HG02798 (cell line): ENCODE results near the gene MAPKAP1.
A peak's percentile ranks its signal among the peaks of the same experiment; 100 is the strongest.

Experiments
- ATAC-seq: cut with Tn5 transposase; IDR thresholded peaks from one replicate; pipeline ENCODE4 v1.9.1; 2021; ENCODE audit warnings: mild to moderate bottlenecking; ENCODE audit not compliant: unreplicated experiment, poor library complexity

MAPKAP1 gene

GRCh38 chr9:125545845-125546244, 161.2 kb downstream of the MAPKAP1 start:
- no peak for ATAC-seq

GRCh38 chr9:125544988-125545651, 161.9 kb downstream of the MAPKAP1 start:
- ATAC-seq = no peak

GRCh38 chr9:125544484-125544883, 162.5 kb downstream of the MAPKAP1 start:
- no peak for ATAC-seq

GRCh38 chr9:125541840-125542243, 165.2 kb downstream of the MAPKAP1 start:
- ATAC-seq = no peak

GRCh38 chr9:125540497-125540896, 166.5 kb downstream of the MAPKAP1 start:
- ATAC-seq = no peak

GRCh38 chr9:125538092-125538473, 168.9 kb downstream of the MAPKAP1 start:
- no peak for ATAC-seq

GRCh38 chr9:125537442-125538091, 169.4 kb downstream of the MAPKAP1 start:
- no peak for ATAC-seq

- no peak for ATAC-seq
These were observed 170.2 kb downstream of the MAPKAP1 start for GRCh38 chr9:125536776-125537175.

GRCh38 chr9:125536167-125536772, 170.7 kb downstream of the MAPKAP1 start:
- no peak for ATAC-seq

GRCh38 chr9:125534971-125535701, 171.9 kb downstream of the MAPKAP1 start:
- no peak for ATAC-seq

- ATAC-seq = no peak
These were observed 174.0 kb downstream of the MAPKAP1 start for GRCh38 chr9:125532812-125533594.

GRCh38 chr9:125532412-125532811, 174.6 kb downstream of the MAPKAP1 start:
- no peak for ATAC-seq

GRCh38 chr9:125529589-125530515, 177.2 kb downstream of the MAPKAP1 start:
- ATAC-seq = peak; percentile 55

GRCh38 chr9:125529107-125529506, 177.9 kb downstream of the MAPKAP1 start:
- ATAC-seq = no peak

- no peak for ATAC-seq
These were observed 179.5 kb downstream of the MAPKAP1 start for GRCh38 chr9:125527471-125528002.

- no peak for ATAC-seq
These were observed 180.9 kb downstream of the MAPKAP1 start for GRCh38 chr9:125525921-125526631.

- no peak for ATAC-seq
These were observed 182.2 kb downstream of the MAPKAP1 start for GRCh38 chr9:125524583-125525355.

GRCh38 chr9:125523681-125524080, 183.3 kb downstream of the MAPKAP1 start:
- no peak for ATAC-seq
